ENCODE measurements around the gene TCERG1. TPM values are rescaled to one million over a fixed set of nuclear protein-coding genes. Genes with fewer than 3 reads are reported as not detected.

TCERG1 gene
- total RNA-seq, 4 donors from 2014 or later = 28.1 to 38.6 (median 29.9) TPM

- Histone ChIP-seq H3K9me3 (no peaks in the 10 kb centered on the region), H3K4me1 (no peaks in the 10 kb centered on the region), H3K36me3 (peaks cover 31 to 90% (median 60%) of the 10 kb centered on the region in 4 donors), H3K27ac (replicated peaks in 1 of 4) (no peak overlapping the region), H3K4me3 (no peak overlapping the region), H3K27me3 (no peaks in the 10 kb centered on the region)
- DNase-seq (ENCODE audit: extremely low spot score) = no peak
- WGBS = 97% methylated on average over 5 of the region's 5 CpGs
- TF ChIP-seq POLR2A (IDR thresholded peaks at IDR 0.05; ENCODE audit: low read depth) (no peak), CTCF (IDR thresholded peaks at IDR 0.05) (no peak), POLR2AphosphoS5 (IDR thresholded peaks at IDR 0.05) (no peak), EP300 (IDR thresholded peaks at IDR 0.05) (no peak)
- intact Hi-C loops (cut with DNase I) = no loop called here
These were observed 11.8 kb downstream of the TCERG1 start for GRCh38 chr5:146458894-146459293.

GRCh38 chr5:146461319-146461718 lies 14.2 kb downstream of the TCERG1 start:
- H3K4me1 ChIP-seq = no peaks in the 10 kb centered on the region
- DNase-seq (ENCODE audit: extremely low spot score) = no peak
- H3K27ac ChIP-seq (replicated peaks in 1 of 4) = no peak overlapping the region
- intact Hi-C loops (cut with DNase I) = loop anchor here (10.0 kb wide), 1 partner anchor 307 kb away; no protein-coding TSS in a partner anchor
- H3K4me3 ChIP-seq = no peak overlapping the region
- WGBS = 82% methylated on average over 1 of the region's 1 CpG
- no peak for TF ChIP-seq POLR2AphosphoS5 (IDR thresholded peaks at IDR 0.05)
- TF ChIP-seq CTCF (IDR thresholded peaks at IDR 0.05) = no peak
- no peak for TF ChIP-seq EP300 (IDR thresholded peaks at IDR 0.05)
- no peak for TF ChIP-seq POLR2A (IDR thresholded peaks at IDR 0.05; ENCODE audit: low read depth)
- H3K36me3 ChIP-seq = peaks cover 37 to 95% (median 64%) of the 10 kb centered on the region in 4 donors
- no peaks in the 10 kb centered on the region for H3K9me3 ChIP-seq
- no peaks in the 10 kb centered on the region for H3K27me3 ChIP-seq

- no peak overlapping the region for H3K27ac ChIP-seq (replicated peaks in 1 of 4)
- 92% methylated on average over 6 of the region's 6 CpGs for WGBS
- TF ChIP-seq EP300 (IDR thresholded peaks at IDR 0.05) (no peak), POLR2A (IDR thresholded peaks at IDR 0.05; ENCODE audit: low read depth) (no peak), CTCF (IDR thresholded peaks at IDR 0.05) (no peak), POLR2AphosphoS5 (IDR thresholded peaks at IDR 0.05) (no peak)
- H3K4me3 ChIP-seq = no peak overlapping the region
- intact Hi-C loops (cut with DNase I) = loop anchor here (10.0 kb wide), 1 partner anchor 309 kb away; no protein-coding TSS in a partner anchor
- H3K9me3 ChIP-seq = no peaks in the 10 kb centered on the region
- no peaks in the 10 kb centered on the region for H3K27me3 ChIP-seq
- peaks cover 28 to 82% (median 52%) of the 10 kb centered on the region in 4 donors for H3K36me3 ChIP-seq
- no peak for DNase-seq (ENCODE audit: extremely low spot score)
- peaks cover 0 to 9% (median 0%) of the 10 kb centered on the region in 4 donors for H3K4me1 ChIP-seq
These were observed 16.3 kb downstream of the TCERG1 start for GRCh38 chr5:146463446-146463845.

GRCh38 chr5:146466521-146467349 lies 19.6 kb downstream of the TCERG1 start:
- 61% methylated on average over 3 of the region's 3 CpGs for WGBS
- Histone ChIP-seq H3K4me1 (peaks cover 0 to 9% (median 0%) of the 10 kb centered on the region in 4 donors), H3K4me3 (no peak overlapping the region), H3K36me3 (peaks cover 24 to 74% (median 55%) of the 10 kb centered on the region in 4 donors), H3K27ac (replicated peaks in 1 of 4) (no peak overlapping the region), H3K27me3 (no peaks in the 10 kb centered on the region), H3K9me3 (no peaks in the 10 kb centered on the region)
- TF ChIP-seq CTCF (IDR thresholded peaks at IDR 0.05) (peak in 2 of 3 experiments; percentile 21 to 35), POLR2A (IDR thresholded peaks at IDR 0.05; ENCODE audit: low read depth) (no peak)
- DNase-seq (ENCODE audit: extremely low spot score) = no peak
- intact Hi-C loops (cut with DNase I) = loop anchor here (10.0 kb wide), 1 partner anchor 312 kb away; no protein-coding TSS in a partner anchor

Data from esophagus muscularis mucosa (tissue), 4 donors.